IMR-90 (cell line): ENCODE results near the gene BCL2. TPM values are rescaled to one million over a fixed set of nuclear protein-coding genes. Genes with fewer than 3 reads are reported as not detected.

Source experiments
- ATAC-seq: fragments of 200-7000 bp; cut with Tn5 transposase; 2 replicates; pipeline ENCODE4 v1.9.1; 2020; ENCODE audit warnings: low read depth, mild to moderate bottlenecking, moderate library complexity
- BruUV-seq: library from RNA; stranded (reverse); fragments of 400-500 nt; replicated peaks from 2 replicates; lab custom pipeline; 2021; lab: Mats Ljungman, UMichigan
- CTCF ChIA-PET: fragments of 300-600 bp; formaldehyde crosslinking; extraction: SDS; loops from one replicate; lab custom pipeline; 2021; ENCODE audit warnings: antibody characterized with exemption; lab: Yijun Ruan, JAX
- POLR2A ChIA-PET: fragments of 300-600 bp; sonication (Branson Sonifier 250); formaldehyde crosslinking; loops from one replicate; lab custom pipeline; 2022; ENCODE audit warnings: antibody characterized with exemption; ENCODE audit not compliant: unreplicated experiment; lab: Charles Lee
- DNase-seq: peaks from one replicate; pipeline ENCODE4 v3.0.0; 2013
- H2AFZ ChIP-seq: replicated peaks from 2 replicates; pipeline ENCODE3; 2013; ENCODE audit warnings: low read length, mild to moderate bottlenecking; ENCODE audit not compliant: poor library complexity
- H2AK5ac ChIP-seq: 2 replicates; pipeline ENCODE4 v1.6.1; 2013; ENCODE audit warnings: low read depth, low read length, inconsistent platforms
- H2AK9ac ChIP-seq: replicated peaks from 2 replicates; pipeline ENCODE3; 2013; ENCODE audit warnings: mild to moderate bottlenecking, low read depth, low read length, moderate library complexity; ENCODE audit not compliant: poor library complexity
- H2BK120ac ChIP-seq: 2 replicates; pipeline ENCODE4 v1.6.1; 2013; ENCODE audit warnings: low read depth, low read length, inconsistent platforms
- H2BK15ac ChIP-seq: 3 replicates; pipeline ENCODE4 v1.6.1; 2013; ENCODE audit warnings: low read depth, low read length, inconsistent platforms
- H2BK20ac ChIP-seq: 2 replicates; pipeline ENCODE4 v1.6.1; 2013; ENCODE audit warnings: low read depth, mild to moderate bottlenecking, inconsistent platforms, low read length, moderate library complexity
- H2BK5ac ChIP-seq: 2 replicates; pipeline ENCODE4 v1.6.1; 2013; ENCODE audit warnings: mild to moderate bottlenecking, low read depth, low read length, inconsistent platforms; ENCODE audit not compliant: poor library complexity, severe bottlenecking
- H3K14ac ChIP-seq: replicated peaks from 2 replicates; pipeline ENCODE4 v1.6.1; 2013; ENCODE audit warnings: low read depth, low read length, inconsistent platforms
- H3K18ac ChIP-seq: 2 replicates; pipeline ENCODE4 v1.6.1; 2013; ENCODE audit warnings: low read depth, low read length, control low read depth
- H3K23ac ChIP-seq: 2 replicates; pipeline ENCODE4 v1.6.1; 2013; ENCODE audit warnings: low read depth, low read length, inconsistent platforms
- H3K27ac ChIP-seq: 2 replicates; pipeline ENCODE4 v1.5.1; 2013; ENCODE audit warnings: mild to moderate bottlenecking, control low read depth, low read length; ENCODE audit not compliant: insufficient read depth
- H3K27me3 ChIP-seq: 2 replicates; pipeline ENCODE4 v1.6.1; 2013; ENCODE audit warnings: low read length; ENCODE audit not compliant: control insufficient read depth, insufficient read depth
- H3K36me3 ChIP-seq: 2 replicates; pipeline ENCODE4 v1.6.1; 2013; ENCODE audit warnings: low read length, mixed read lengths; ENCODE audit not compliant: control insufficient read depth, insufficient read depth
- H3K4ac ChIP-seq: 2 replicates; pipeline ENCODE4 v1.6.1; 2013; ENCODE audit warnings: low read depth, low read length, inconsistent platforms
- H3K4me1 ChIP-seq: 2 replicates; pipeline ENCODE4 v1.6.1; 2013; ENCODE audit warnings: low read length, mixed read lengths; ENCODE audit not compliant: control insufficient read depth, insufficient read depth
- H3K4me2 ChIP-seq: 2 replicates; pipeline ENCODE4 v1.6.1; 2013; ENCODE audit warnings: low read depth, mild to moderate bottlenecking, control low read depth, low read length, moderate library complexity
- H3K4me3 ChIP-seq: 2 replicates; pipeline ENCODE4 v1.5.1; 2013; ENCODE audit warnings: low read depth, mild to moderate bottlenecking, control low read depth, low read length, moderate library complexity; ENCODE audit not compliant: insufficient read depth
- H3K56ac ChIP-seq: 2 replicates; pipeline ENCODE4 v1.6.1; 2013; ENCODE audit warnings: low read length, inconsistent platforms; ENCODE audit not compliant: insufficient read depth; ENCODE audit errors: extremely low read depth
- H3K79me1 ChIP-seq, 2 experiments: 2 replicates each; pipeline ENCODE4 v1.6.1; 2013; ENCODE audit warnings: low read length in 2 of 2, inconsistent platforms in 1 of 2, low read depth in 1 of 2
- H3K9ac ChIP-seq: 2 replicates; pipeline ENCODE4 v1.6.1; 2013; ENCODE audit warnings: low read depth, low read length, control low read depth
- H3K9me1 ChIP-seq: 2 replicates; pipeline ENCODE4 v1.6.1; 2013; ENCODE audit warnings: low read length, inconsistent platforms; ENCODE audit not compliant: insufficient read depth
- H3K9me3 ChIP-seq: 2 replicates; pipeline ENCODE4 v1.6.1; 2013; ENCODE audit warnings: low read length; ENCODE audit not compliant: control insufficient read depth, insufficient read depth
- H4K20me1 ChIP-seq: 2 replicates; pipeline ENCODE4 v1.6.1; 2013; ENCODE audit warnings: low read length, inconsistent platforms; ENCODE audit not compliant: insufficient read depth
- H4K5ac ChIP-seq: 2 replicates; pipeline ENCODE4 v1.6.1; 2013; ENCODE audit warnings: mild to moderate bottlenecking, low read depth, low read length, control low read depth
- H4K8ac ChIP-seq, 2 experiments: 2 replicates each; pipeline ENCODE4 v1.6.1; 2013; ENCODE audit warnings: low read depth in 2 of 2, low read length in 2 of 2, control low read depth in 1 of 2, inconsistent platforms in 1 of 2
- H4K91ac ChIP-seq: 2 replicates; pipeline ENCODE4 v1.6.1; 2013; ENCODE audit warnings: low read depth, low read length, inconsistent platforms; ENCODE audit not compliant: insufficient read depth
- CEBPB ChIP-seq: IDR thresholded peaks from 2 replicates; pipeline ENCODE4 v1.6.1; 2012; ENCODE audit warnings: low read depth, low read length, improper control_type of control experiment
- CHD1 ChIP-seq: IDR thresholded peaks from 2 replicates; pipeline ENCODE4 v1.6.1; 2012; ENCODE audit warnings: low read depth, low read length, improper control_type of control experiment
- NFE2L2 ChIP-seq: fragments of 150-350 bp; IDR thresholded peaks from 2 replicates; pipeline ENCODE4 v1.6.1; 2016; ENCODE audit warnings: low read depth, mild to moderate bottlenecking, low read length
- POLR2A ChIP-seq: IDR thresholded peaks from 2 replicates; pipeline ENCODE4 v1.6.1; 2012; ENCODE audit warnings: mild to moderate bottlenecking, low read depth, low read length
- WGBS, 2 experiments: methylation state at CpG; one replicate each; pipeline versions ENCODE4 v1.1.5 to v1.1.7; 2013; ENCODE audit warnings: missing lambda C conversion rate in 2 of 2; ENCODE audit not compliant: insufficient read length in 1 of 2; ENCODE audit errors: extremely low coverage in 2 of 2; 5-methylcytosine and 5-hydroxymethylcytosine counted together
- dilution Hi-C: fragments of 300-500 bp; cut with HindIII; formaldehyde crosslinking; loops from one replicate; pipeline ENCODE4 v1.14.3; 2018; ENCODE audit warnings: low sequenced_read_pairs; ENCODE audit not compliant: unreplicated experiment
- in situ Hi-C: fragments of 300-500 bp; cut with MboI; formaldehyde crosslinking; loops from 3 replicates; pipeline ENCODE4 v1.14.3; 2019; ENCODE audit warnings: low sequenced_read_pairs, inconsistent platforms, mixed read lengths
- intact Hi-C: fragments of 100-400 bp; cut with micrococcal nuclease; formaldehyde crosslinking; loops from 2 replicates; pipeline ENCODE4 v1.10.0; 2022
- polyA plus RNA-seq, 3 experiments: library from polyadenylated mRNA; depleted of rRNA; stranded (reverse); fragments of >200 nt; gene quantifications; 2 replicates each; pipeline ENCODE4 v1.2.3, GENCODE V29; 2012; ENCODE audit warnings: low replicate concordance in 1 of 3
- total RNA-seq: library from RNA; depleted of rRNA; stranded (reverse); fragments of >200 nt; gene quantifications from 2 replicates; pipeline ENCODE4 v1.2.3, GENCODE V29; 2012

Gene BCL2
- total and polyA plus RNA-seq, 2 of the 4 experiments (the other 2 are of a cell fraction), result 0.24 to 0.54 TPM

DNA sequence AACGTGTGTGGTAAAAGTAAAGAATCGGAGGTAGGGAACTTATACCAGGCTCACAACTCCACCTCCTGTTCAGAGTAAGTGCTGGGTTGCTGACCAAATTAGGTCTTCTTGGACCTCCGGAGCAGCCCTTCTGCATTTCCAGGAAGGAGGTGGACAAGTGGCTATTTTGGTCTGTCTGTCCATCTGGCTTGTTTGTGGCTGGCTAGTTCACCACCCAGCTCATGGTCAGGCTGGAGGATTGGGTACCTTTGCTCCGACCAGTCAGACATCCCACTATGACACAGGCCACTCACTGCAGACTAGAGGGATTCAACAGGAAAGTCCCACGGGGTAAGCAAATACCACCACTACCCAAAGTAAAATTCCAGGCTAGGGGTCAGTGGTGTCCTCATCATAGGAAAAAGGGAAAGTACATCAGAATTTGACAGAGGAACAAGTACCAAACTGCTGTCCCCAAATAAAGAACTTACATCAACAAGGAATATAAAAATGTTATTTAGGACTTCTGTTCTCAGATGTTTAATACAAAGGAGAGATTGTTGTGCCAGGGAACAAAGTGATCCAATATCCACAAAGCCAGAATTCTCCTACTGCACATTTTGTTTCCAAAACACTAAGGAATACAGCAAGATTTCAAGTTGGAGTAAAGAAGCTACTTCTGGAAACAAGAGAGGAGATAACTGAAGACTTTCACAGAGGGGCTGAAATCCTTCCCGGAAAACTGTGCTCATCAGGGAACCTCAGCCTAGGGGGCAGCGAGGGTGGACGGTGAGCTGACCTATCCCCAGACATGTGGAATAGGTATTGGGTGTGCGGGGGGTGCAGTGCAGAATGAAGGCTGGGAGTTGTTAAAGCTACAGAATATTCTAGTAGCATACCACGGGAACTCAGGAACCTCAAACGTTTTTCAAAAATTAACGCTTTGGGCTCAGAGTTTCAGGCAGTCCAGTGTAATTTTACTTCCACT is 56.9 kb downstream of the BCL2 start (continued):
- TF ChIP-seq CEBPB, result no peak

DNA sequence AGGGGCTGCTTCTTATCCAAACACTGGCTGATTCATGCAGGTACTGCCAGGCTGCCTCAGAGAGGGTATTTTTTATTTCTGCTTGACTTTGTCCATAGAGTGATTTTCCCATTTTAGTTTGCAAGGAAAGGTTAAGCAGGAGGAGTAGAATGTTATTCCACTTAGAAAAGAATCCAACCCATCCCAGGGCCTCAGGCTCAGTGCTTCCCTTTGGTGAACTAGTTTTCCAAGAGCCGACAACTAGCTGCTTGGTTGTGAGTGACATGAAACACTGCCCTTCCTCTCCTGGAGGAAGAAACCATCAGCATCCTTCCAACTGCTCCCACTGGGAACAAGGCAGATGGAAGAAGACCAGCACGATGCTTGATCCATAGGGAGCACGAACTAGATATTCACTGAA is 58.5 kb downstream of the BCL2 start:
- H3K79me1 ChIP-seq, result no peaks in the 10 kb centered on the region
- intact Hi-C loops, result no loop called here
- dilution Hi-C loops, result no loop called here
- no peak for DNase-seq
- no TSS peak for BruUV-seq
- no peak for ATAC-seq
- H2BK15ac ChIP-seq, result no peak overlapping the region
- no peak overlapping the region for H2AK9ac ChIP-seq
- no peak overlapping the region for H2AFZ ChIP-seq
- H4K8ac ChIP-seq, result no peak overlapping the region
- peaks cover 36% of the 10 kb centered on the region for H3K27me3 ChIP-seq
- no peak overlapping the region for H4K91ac ChIP-seq
- H3K4me2 ChIP-seq, result no peak overlapping the region
- H3K27ac ChIP-seq, result no peak overlapping the region
- H2BK5ac ChIP-seq, result no peak overlapping the region
- no peak overlapping the region for H3K14ac ChIP-seq
- no peak overlapping the region for H3K9ac ChIP-seq
- H3K9me1 ChIP-seq, result no peaks in the 10 kb centered on the region
- no peaks in the 10 kb centered on the region for H4K20me1 ChIP-seq
- no peak overlapping the region for H3K23ac ChIP-seq
- H2BK120ac ChIP-seq, result no peak overlapping the region
- no peak overlapping the region for H2AK5ac ChIP-seq
- in situ Hi-C loops, result no loop called here
- no peak overlapping the region for H4K5ac ChIP-seq
- H3K18ac ChIP-seq, result no peak overlapping the region
- H3K36me3 ChIP-seq, result no peaks in the 10 kb centered on the region
- no peak for TF ChIP-seq NFE2L2
- no peak for TF ChIP-seq POLR2A
- no peak for TF ChIP-seq CHD1
- TF ChIP-seq CEBPB, result no peak
- no peak overlapping the region for H2BK20ac ChIP-seq
- ChIA-PET POLR2A (no interaction called here), CTCF (interaction anchor here (0.6 kb wide), 1 partner anchor 11 kb away, joined by 3 read pairs; no protein-coding TSS in a partner anchor)
- no peaks in the 10 kb centered on the region for H3K9me3 ChIP-seq
- WGBS, 2 experiments, result no CpG with 5 or more reads among the region's 3 CpGs
- no peak overlapping the region for H3K4ac ChIP-seq
- H3K4me3 ChIP-seq, result no peak overlapping the region
- H3K56ac ChIP-seq, result no peak overlapping the region
- H3K4me1 ChIP-seq, result no peaks in the 10 kb centered on the region
